Mesothelial cell of epicardium (in vitro differentiated cells): ENCODE data around the gene ERC1. TPM values are rescaled to one million over a fixed set of nuclear protein-coding genes. Genes with fewer than 3 reads are reported as not detected.

ENCODE experiments used
- DNase-seq, 2 experiments: peaks; one replicate each; pipeline ENCODE4 v3.0.0; 2021; ENCODE audit warnings: low spot score in 2 of 2; ENCODE audit not compliant: unreplicated experiment in 2 of 2
- H3K27ac Mint-ChIP-seq: 2 replicates; pipeline ENCODE4 v1.8.0; 2021; ENCODE audit warnings: mixed read lengths
- H3K27me3 Mint-ChIP-seq: 2 replicates; pipeline ENCODE4 v1.8.0; 2021; ENCODE audit warnings: low read depth, mixed read lengths
- H3K36me3 Mint-ChIP-seq: 2 replicates; pipeline ENCODE4 v1.8.0; 2021; ENCODE audit warnings: mixed read lengths
- H3K4me1 Mint-ChIP-seq: 2 replicates; pipeline ENCODE4 v1.8.0; 2021; ENCODE audit warnings: mixed read lengths
- H3K4me3 Mint-ChIP-seq: 2 replicates; pipeline ENCODE4 v1.8.0; 2021; ENCODE audit warnings: mild to moderate bottlenecking, moderate library complexity, mixed read lengths
- H3K9me3 Mint-ChIP-seq: 2 replicates; pipeline ENCODE4 v1.8.0; 2021; ENCODE audit warnings: mixed read lengths
- CTCF ChIP-seq: fragments of 200-600 bp; sonication (generic); IDR thresholded peaks from one replicate; pipeline ENCODE4 v1.5.0; 2021; ENCODE audit warnings: antibody characterized with exemption; ENCODE audit not compliant: unreplicated experiment
- total RNA-seq: library from RNA; stranded (reverse); gene quantifications from 3 replicates; pipeline ENCODE4 v1.2.1, GENCODE V29; 2021

The ERC1 gene
- total RNA-seq, 1 donor from 2014 or later: 66.1 TPM

GRCh38 chr12:1517007-1517406 is 526.0 kb downstream of the ERC1 start:
- H3K4me1 Mint-ChIP-seq: peaks cover 12% of the 10 kb centered on the region
- peaks cover 4% of the 10 kb centered on the region for H3K27me3 Mint-ChIP-seq
- peaks cover 17% of the 10 kb centered on the region for H3K9me3 Mint-ChIP-seq
- H3K36me3 Mint-ChIP-seq: no peaks in the 10 kb centered on the region
- no peak overlapping the region for H3K27ac Mint-ChIP-seq
- TF ChIP-seq CTCF: peak; percentile 21
- no peak overlapping the region for H3K4me3 Mint-ChIP-seq
- DNase-seq: no peak

GRCh38 chr12:1517734-1518525 is 526.9 kb downstream of the ERC1 start:
- Mint-ChIP-seq H3K4me1 (peaks cover 12% of the 10 kb centered on the region), H3K9me3 (peaks cover 17% of the 10 kb centered on the region), H3K27me3 (peaks cover 4% of the 10 kb centered on the region), H3K27ac (no peak overlapping the region), H3K36me3 (no peaks in the 10 kb centered on the region), H3K4me3 (no peak overlapping the region)
- TF ChIP-seq CTCF: no peak
- no peak for DNase-seq

DNA sequence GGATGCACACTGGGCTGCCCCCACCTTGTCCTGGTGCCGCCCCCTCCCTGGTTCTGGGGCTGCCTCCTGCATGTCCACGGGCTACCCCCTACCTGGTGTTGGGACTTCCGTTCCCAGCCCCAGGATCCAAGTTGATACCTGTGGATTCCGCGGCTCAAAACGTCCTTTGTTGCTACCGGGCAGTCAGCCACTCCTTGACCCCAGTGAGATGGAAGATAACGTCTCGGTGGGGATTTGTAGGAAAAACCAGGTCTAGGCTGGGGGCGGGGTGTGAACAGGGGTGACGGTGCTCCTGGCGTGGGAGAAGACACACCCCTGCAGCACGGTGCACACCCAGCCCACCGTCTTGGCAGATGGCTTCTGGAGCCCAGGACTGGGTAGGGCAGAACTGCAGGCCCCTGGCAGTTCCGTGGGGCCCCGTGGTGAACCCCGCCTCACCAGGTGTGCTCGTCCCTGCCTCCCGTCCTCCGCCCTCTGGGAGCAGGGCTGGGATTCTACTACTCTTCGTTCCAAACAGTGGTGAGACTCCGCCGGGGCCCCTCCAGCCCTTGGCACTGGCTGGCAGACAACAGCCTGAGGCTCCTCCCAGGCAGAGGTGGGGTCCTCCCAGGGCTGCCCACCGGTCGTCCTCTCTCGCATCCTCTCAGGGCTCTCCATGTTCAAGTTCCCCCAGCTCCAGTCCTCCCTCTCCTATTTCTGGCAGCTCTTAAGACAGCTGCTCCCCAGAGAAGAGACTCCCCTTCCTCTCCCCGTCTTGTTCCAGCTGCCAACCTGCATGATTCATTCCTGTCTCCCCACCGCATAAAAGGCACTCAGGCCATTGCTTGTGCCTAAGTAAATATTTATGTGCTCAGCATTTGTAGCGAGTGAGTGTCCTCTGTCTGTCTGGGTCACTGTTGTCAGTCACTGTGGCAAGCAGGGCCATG is 527.8 kb downstream of the ERC1 start:
- no peak for TF ChIP-seq CTCF
- no peak for DNase-seq
- peaks cover 12% of the 10 kb centered on the region for H3K4me1 Mint-ChIP-seq
- peaks cover 8% of the 10 kb centered on the region for H3K27me3 Mint-ChIP-seq
- H3K9me3 Mint-ChIP-seq: peaks cover 17% of the 10 kb centered on the region
- no peak overlapping the region for H3K4me3 Mint-ChIP-seq
- H3K36me3 Mint-ChIP-seq: no peaks in the 10 kb centered on the region
- H3K27ac Mint-ChIP-seq: no peak overlapping the region

GRCh38 chr12:1519642-1520041 is 528.6 kb downstream of the ERC1 start:
- Mint-ChIP-seq H3K27me3 (peaks cover 13% of the 10 kb centered on the region), H3K9me3 (peaks cover 14% of the 10 kb centered on the region), H3K36me3 (no peaks in the 10 kb centered on the region), H3K27ac (no peak overlapping the region), H3K4me1 (peaks cover 12% of the 10 kb centered on the region), H3K4me3 (no peak overlapping the region)
- no peak for TF ChIP-seq CTCF
- no peak for DNase-seq

DNA sequence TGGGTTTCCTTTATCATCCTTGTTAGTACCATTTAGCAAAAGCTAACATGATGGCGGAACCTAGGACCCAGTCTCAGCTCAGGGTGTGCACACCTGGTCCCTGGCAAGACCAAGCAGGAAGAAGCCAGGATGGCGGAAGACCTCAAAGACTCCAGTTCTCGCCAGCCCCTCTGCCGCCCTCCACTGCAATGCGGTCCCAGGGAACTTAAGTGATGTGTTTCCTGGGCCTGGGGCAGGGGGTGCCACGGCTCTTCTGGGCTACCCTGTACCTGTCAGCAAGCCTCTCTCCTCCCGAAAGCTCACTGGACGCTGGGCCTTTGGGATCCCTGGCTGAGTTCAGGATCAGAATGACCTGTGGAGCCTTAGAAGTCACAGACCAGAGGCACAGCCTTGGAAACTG is 532.0 kb downstream of the ERC1 start:
- H3K27me3 Mint-ChIP-seq: peaks cover 40% of the 10 kb centered on the region

More for the DNA sequence above, 532.0 kb downstream of the ERC1 start:
- no peak for TF ChIP-seq CTCF
- Mint-ChIP-seq H3K27ac (no peak overlapping the region), H3K4me1 (peaks cover 12% of the 10 kb centered on the region), H3K36me3 (no peaks in the 10 kb centered on the region), H3K9me3 (no peaks in the 10 kb centered on the region), H3K4me3 (no peak overlapping the region)
- no peak for DNase-seq
